Tibial nerve (tissue), 4 donors: ENCODE measurements around the gene SLCO1B1. TPM values are rescaled to one million over a fixed set of nuclear protein-coding genes. Genes with fewer than 3 reads are reported as not detected.

Experiments
- DNase-seq, 2 donors: peaks; one replicate each; pipeline ENCODE4 v3.0.0-alpha.2; 2019; ENCODE audit warnings: low spot score in 2 of 2
- H3K27ac ChIP-seq, 4 donors: fragments of 200-600 bp; sonication (generic) in 3 of 4; one replicate each; pipeline ENCODE4 v1.5.1; 2017 to 2019; ENCODE audit warnings: mild to moderate bottlenecking in 1 of 4
- H3K27me3 ChIP-seq, 2 donors: fragments of 200-600 bp; sonication (generic) in 1 of 2; one replicate each; pipeline versions ENCODE4 v1.5.1 to v1.6.0; 2017 to 2019
- H3K36me3 ChIP-seq, 3 donors: fragments of 200-600 bp; sonication (generic); one replicate each; pipeline ENCODE4 v1.5.1; 2018 to 2019
- H3K4me1 ChIP-seq, 4 donors: fragments of 200-600 bp; sonication (generic) in 3 of 4; one replicate each; pipeline ENCODE4 v1.5.1; 2017 to 2019
- H3K4me3 ChIP-seq, 4 donors: fragments of 200-600 bp; sonication (generic) in 3 of 4; one replicate each; pipeline ENCODE4 v1.5.1; 2017 to 2019; ENCODE audit warnings: mild to moderate bottlenecking in 1 of 4, moderate library complexity in 1 of 4
- H3K9me3 ChIP-seq, 4 donors: fragments of 200-600 bp; sonication (generic) in 3 of 4; one replicate each; pipeline ENCODE4 v1.5.1; 2017 to 2019
- EP300 ChIP-seq, 2 donors: sonication (generic); formaldehyde crosslinking; IDR thresholded peaks; one replicate each; pipeline ENCODE4 v1.6.1; 2017; ENCODE audit warnings: antibody characterized with exemption in 2 of 2, mild to moderate bottlenecking in 1 of 2
- POLR2A ChIP-seq, 2 donors: fragments of 450-650 bp; IDR thresholded peaks; one replicate each; pipeline ENCODE4 v1.6.1; 2017; ENCODE audit warnings: antibody characterized with exemption in 2 of 2, mild to moderate bottlenecking in 2 of 2, moderate library complexity in 2 of 2
- whole genome bisulfite sequencing, 2 donors: methylation state at CpG; one replicate each; pipeline ENCODE4 v1.1.5; 2018; 5-methylcytosine and 5-hydroxymethylcytosine counted together
- total RNA-seq, 4 donors: library from RNA; depleted of rRNA; stranded (reverse); fragments of >200 nt; gene quantifications; one replicate each; pipeline ENCODE4 v1.1.0, GENCODE V29; 2016
- TF ChIP-seq, protein P1 (sequence below), 5 experiments: fragments of 200-600 bp in 3 of 5; fragments of 450-650 bp in 2 of 5; sonication (generic) in 3 of 5; IDR thresholded peaks; one replicate each; pipeline ENCODE4 v1.5.1; 2016 to 2019; ENCODE audit warnings: antibody characterized with exemption in 5 of 5, mild to moderate bottlenecking in 3 of 5, moderate library complexity in 2 of 5

The SLCO1B1 gene
- total RNA-seq, 4 donors from 2014 or later = 0.78 TPM; not detected in 3

DNA sequence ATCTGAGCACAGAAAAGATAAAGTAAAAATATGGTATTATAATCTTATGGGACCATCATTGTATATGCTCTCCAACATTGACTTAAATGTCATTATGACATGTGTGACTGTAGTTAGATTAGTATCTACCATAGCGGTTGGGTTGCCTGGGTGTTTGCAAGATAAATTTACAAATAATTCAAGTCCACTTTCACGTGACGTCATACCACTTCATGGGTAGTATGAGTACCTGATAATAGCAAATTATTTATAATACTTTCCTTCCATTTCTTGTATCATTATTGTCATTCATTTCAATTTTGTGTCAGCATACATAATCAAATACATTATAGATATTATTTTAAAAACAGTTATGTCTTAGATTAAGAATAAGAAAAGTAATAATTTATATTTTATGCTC, 20.2 kb downstream of the SLCO1B1 start:
- TF ChIP-seq, protein P1, sequence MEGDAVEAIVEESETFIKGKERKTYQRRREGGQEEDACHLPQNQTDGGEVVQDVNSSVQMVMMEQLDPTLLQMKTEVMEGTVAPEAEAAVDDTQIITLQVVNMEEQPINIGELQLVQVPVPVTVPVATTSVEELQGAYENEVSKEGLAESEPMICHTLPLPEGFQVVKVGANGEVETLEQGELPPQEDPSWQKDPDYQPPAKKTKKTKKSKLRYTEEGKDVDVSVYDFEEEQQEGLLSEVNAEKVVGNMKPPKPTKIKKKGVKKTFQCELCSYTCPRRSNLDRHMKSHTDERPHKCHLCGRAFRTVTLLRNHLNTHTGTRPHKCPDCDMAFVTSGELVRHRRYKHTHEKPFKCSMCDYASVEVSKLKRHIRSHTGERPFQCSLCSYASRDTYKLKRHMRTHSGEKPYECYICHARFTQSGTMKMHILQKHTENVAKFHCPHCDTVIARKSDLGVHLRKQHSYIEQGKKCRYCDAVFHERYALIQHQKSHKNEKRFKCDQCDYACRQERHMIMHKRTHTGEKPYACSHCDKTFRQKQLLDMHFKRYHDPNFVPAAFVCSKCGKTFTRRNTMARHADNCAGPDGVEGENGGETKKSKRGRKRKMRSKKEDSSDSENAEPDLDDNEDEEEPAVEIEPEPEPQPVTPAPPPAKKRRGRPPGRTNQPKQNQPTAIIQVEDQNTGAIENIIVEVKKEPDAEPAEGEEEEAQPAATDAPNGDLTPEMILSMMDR (IDR thresholded peaks at IDR 0.05) = no peak
- TF ChIP-seq POLR2A (IDR thresholded peaks at IDR 0.05) (no peak), EP300 (IDR thresholded peaks at IDR 0.05) (no peak)
- no peak for DNase-seq
- Histone ChIP-seq H3K36me3 (no peaks in the 10 kb centered on the region), H3K4me1 (no peaks in the 10 kb centered on the region), H3K27ac (no peak overlapping the region), H3K4me3 (no peak overlapping the region), H3K27me3 (no peaks in the 10 kb centered on the region), H3K9me3 (no peaks in the 10 kb centered on the region)
- 92 to 95% methylated on average over 3 of the region's 3 CpGs for WGBS, 2 donors

DNA sequence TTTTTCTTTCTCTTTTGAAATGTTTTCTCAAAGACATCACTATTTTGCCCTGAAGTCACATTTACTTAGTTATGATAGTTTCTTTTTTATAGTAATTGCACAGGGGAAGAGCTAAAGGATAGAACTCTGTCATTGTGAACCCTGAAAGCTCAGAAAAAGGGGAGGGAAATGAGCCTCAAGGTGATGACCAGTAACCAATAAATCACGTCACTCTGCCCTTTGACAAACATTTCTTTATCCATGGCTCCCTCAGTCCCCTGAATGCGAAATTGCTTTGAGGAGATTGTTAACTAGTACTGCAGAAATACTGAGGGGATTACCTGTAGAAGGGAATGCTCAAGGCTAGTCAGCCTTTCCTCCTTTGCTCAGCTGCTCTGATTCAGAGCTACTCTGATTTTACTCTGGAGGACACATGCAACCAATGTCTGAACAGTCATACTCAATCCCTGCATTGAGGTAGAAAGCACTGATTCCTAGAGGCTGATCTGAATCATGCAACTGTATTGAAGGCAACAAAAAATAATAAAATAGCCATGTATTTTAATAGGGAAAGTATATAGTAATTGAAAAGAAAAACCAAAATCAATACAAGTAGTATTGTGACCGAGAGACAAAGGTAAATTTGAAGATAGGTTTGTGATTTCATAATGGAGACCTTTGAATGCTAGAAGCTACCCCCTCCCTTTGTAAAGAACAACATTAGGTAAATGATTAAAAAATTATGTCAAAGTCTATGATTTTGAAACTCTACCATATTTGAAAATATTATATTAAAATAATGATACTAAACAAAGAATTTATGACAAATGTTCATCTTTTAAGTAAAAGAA, 24.7 kb downstream of the SLCO1B1 start:
- 71 to 74% methylated on average over 3 of the region's 3 CpGs for WGBS, 2 donors
- no peak for TF ChIP-seq EP300 (IDR thresholded peaks at IDR 0.05)
- TF ChIP-seq POLR2A (IDR thresholded peaks at IDR 0.05) = no peak
- TF ChIP-seq, protein P1 (IDR thresholded peaks at IDR 0.05) = no peak
- no peak overlapping the region for H3K27ac ChIP-seq
- no peaks in the 10 kb centered on the region for H3K4me1 ChIP-seq
- H3K27me3 ChIP-seq = no peaks in the 10 kb centered on the region
- no peaks in the 10 kb centered on the region for H3K36me3 ChIP-seq
- no peak overlapping the region for H3K4me3 ChIP-seq
- DNase-seq = no peak
- peaks cover 0 to 6% (median 0%) of the 10 kb centered on the region in 4 donors for H3K9me3 ChIP-seq

GRCh38 chr12:21165048-21165447, 34.1 kb downstream of the SLCO1B1 start:
- H3K27ac ChIP-seq = no peak overlapping the region
- no peaks in the 10 kb centered on the region for H3K4me1 ChIP-seq
- DNase-seq = no peak
- WGBS, 2 donors = 75 to 78% methylated on average over 4 of the region's 4 CpGs
- no peak overlapping the region for H3K4me3 ChIP-seq
- H3K9me3 ChIP-seq = peaks cover 0 to 9% (median 0%) of the 10 kb centered on the region in 4 donors
- H3K36me3 ChIP-seq = no peaks in the 10 kb centered on the region
- H3K27me3 ChIP-seq = no peaks in the 10 kb centered on the region
- TF ChIP-seq, protein P1 (IDR thresholded peaks at IDR 0.05) = no peak
- no peak for TF ChIP-seq EP300 (IDR thresholded peaks at IDR 0.05)

DNA sequence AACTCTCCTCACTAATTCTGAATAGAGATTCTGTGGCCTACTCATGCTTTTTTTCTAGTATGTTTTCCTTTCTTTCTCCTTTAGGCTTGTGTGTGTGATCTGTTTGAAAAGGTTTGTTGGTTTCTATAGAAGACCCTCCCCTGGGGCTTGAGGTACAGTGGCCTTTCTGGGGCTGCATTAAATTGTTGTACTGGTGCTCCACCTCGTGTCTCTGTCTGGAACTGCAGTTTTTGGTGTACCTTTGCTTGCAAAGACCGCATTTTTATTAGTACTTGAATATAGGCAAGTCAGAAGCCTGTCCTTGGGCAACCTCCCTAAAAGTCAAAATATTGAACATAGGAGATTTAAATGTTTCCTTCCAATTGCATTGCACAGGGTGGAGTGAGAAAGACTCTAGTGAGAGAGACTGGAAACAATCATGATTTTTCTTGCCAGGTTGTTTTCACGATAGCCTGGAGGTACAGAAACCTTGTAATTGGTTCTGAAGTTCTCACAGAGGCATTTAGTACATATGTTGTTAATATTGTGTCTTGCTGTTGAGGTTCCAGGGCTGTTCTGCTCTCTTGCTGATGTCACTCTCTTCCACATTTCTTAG, 39.0 kb downstream of the SLCO1B1 start:
- Histone ChIP-seq H3K4me1 (no peaks in the 10 kb centered on the region), H3K9me3 (peaks cover 0 to 4% (median 0%) of the 10 kb centered on the region in 4 donors), H3K36me3 (no peaks in the 10 kb centered on the region), H3K27me3 (no peaks in the 10 kb centered on the region), H3K4me3 (no peak overlapping the region), H3K27ac (no peak overlapping the region)
- 31 to 32% methylated on average over 3 of the region's 3 CpGs for WGBS, 2 donors
- TF ChIP-seq, protein P1 (IDR thresholded peaks at IDR 0.05) = peak; percentile 23 to 51 (median 27)
- no peak for TF ChIP-seq POLR2A (IDR thresholded peaks at IDR 0.05)
- DNase-seq = peak in 1 of 2 donors; percentile 21

DNA sequence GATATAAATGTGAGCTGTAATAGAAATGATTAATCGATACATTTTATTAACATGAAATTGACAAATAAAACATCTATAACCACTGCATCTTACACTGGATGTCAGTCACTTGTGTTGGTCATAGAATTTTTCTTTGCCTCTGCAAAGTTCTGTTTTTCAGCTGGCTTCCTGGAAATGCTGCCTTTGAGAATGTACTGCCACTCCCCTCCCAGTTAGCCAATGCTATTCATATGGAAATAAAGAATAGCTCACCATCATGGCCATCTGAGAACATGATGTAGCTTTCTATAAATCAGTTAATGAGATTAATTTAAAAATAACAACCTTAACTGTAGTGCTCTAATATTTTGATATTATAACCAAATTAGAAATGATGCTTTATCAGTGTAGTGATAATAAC, 41.1 kb downstream of the SLCO1B1 start:
- no peaks in the 10 kb centered on the region for H3K27me3 ChIP-seq
- DNase-seq = no peak
- H3K9me3 ChIP-seq = peaks cover 0 to 4% (median 0%) of the 10 kb centered on the region in 4 donors
- TF ChIP-seq, protein P1 (IDR thresholded peaks at IDR 0.05) = no peak
- TF ChIP-seq EP300 (IDR thresholded peaks at IDR 0.05) = no peak
- TF ChIP-seq POLR2A (IDR thresholded peaks at IDR 0.05) = no peak
- WGBS, 2 donors = 95 to 97% methylated on average over 1 of the region's 1 CpG
- H3K27ac ChIP-seq = no peak overlapping the region
- H3K4me3 ChIP-seq = no peak overlapping the region
- H3K4me1 ChIP-seq = no peaks in the 10 kb centered on the region
- H3K36me3 ChIP-seq = no peaks in the 10 kb centered on the region
